ENCODE data around the gene MRPS9.

DNA sequence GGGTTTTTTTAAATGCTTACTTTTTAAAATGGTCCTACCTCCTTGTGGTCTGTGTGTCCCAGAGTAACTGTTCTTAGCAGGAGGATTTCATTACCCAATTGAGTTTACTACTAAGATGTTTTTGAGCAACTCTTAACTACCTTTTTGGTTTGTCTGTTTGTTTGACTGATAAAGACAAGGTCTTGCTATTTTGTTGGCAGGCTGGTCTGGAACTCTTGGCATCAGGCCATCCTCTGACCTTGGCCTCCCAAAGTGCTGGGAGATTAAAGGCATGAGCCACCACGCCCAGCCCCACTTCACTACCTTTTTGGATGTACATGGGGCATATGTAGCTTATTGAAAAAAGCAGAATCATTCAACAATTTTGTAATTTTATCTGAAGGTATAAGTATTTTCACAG is 14.9 kb downstream of the MRPS9 start:
- no peak for TF ChIP-seq POLR2A (IDR thresholded peaks at IDR 0.05)
- TF ChIP-seq, protein P1, sequence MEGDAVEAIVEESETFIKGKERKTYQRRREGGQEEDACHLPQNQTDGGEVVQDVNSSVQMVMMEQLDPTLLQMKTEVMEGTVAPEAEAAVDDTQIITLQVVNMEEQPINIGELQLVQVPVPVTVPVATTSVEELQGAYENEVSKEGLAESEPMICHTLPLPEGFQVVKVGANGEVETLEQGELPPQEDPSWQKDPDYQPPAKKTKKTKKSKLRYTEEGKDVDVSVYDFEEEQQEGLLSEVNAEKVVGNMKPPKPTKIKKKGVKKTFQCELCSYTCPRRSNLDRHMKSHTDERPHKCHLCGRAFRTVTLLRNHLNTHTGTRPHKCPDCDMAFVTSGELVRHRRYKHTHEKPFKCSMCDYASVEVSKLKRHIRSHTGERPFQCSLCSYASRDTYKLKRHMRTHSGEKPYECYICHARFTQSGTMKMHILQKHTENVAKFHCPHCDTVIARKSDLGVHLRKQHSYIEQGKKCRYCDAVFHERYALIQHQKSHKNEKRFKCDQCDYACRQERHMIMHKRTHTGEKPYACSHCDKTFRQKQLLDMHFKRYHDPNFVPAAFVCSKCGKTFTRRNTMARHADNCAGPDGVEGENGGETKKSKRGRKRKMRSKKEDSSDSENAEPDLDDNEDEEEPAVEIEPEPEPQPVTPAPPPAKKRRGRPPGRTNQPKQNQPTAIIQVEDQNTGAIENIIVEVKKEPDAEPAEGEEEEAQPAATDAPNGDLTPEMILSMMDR (IDR thresholded peaks at IDR 0.05), result no peak

Measured in vagina (tissue), 2 donors.